Superior temporal gyrus (tissue), 1 donor: Measurements from ENCODE around the gene ALDH1L2.
A peak's percentile ranks its signal among the peaks of the same experiment; 100 is the strongest.
"Not testable (repeated sequence)": the region's sequence is repeated elsewhere in the genome, so short reads cannot be mapped to it uniquely, and the experiment has no call there.

Source experiments
- DNase-seq: peaks from one replicate; pipeline ENCODE4 v3.0.0-alpha.2; 2016; ENCODE audit errors: extremely low spot score

Gene ALDH1L2

DNA sequence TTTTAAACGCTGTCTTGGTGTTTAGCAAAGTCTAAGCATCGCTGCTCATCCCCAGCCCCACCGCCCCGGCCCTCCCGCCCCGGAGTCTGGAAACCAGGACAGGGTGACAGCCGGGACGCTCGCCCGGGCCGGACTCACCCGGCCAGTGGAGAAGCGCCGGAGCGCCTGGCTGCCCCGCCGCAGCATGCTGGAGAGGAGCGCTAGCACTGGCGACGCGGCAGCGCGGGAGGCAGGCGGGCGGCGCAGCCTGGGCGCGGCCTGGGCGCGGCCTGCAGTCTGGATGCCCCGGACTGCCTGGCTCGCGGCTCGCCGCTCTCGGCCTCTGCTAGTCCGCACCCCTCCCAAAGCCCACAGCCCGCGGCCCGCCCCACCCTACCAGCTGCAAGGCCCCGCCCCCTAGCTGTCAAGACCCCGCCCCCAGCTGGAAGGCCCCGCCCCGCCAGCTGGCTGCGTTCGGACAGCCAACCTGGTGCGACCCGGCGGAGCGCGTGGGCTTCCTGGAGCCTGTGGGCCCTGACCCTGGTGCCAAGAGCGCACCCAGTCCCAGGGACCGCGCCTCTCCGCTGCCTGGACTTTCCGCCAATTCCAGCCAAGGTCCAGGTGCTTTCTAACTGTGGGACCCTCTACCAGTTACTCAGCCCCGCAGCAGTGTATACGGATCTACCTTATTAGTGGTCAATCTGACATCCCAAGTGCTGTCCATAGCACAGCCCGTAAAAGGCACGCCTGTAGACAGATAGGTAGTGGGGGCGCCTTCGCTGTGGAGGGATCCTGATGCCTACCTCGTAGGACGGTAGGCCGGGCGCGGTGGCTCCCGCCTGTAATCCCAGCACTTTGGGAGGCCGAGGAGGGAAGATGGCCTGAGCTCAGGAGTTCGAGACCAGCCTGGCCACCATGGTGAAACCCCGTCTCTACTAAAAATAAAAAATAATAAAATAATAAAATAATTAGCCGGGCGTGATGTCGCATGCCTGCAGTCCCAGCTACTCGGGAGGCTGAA, at the start of gene ALDH1L2:
ALDH1L2 (minus strand) TSS at position 208 of the 1,000 bp plus-strand sequence; CDS start at position 186, 22 bp downstream.
- no peak for DNase-seq

DNA sequence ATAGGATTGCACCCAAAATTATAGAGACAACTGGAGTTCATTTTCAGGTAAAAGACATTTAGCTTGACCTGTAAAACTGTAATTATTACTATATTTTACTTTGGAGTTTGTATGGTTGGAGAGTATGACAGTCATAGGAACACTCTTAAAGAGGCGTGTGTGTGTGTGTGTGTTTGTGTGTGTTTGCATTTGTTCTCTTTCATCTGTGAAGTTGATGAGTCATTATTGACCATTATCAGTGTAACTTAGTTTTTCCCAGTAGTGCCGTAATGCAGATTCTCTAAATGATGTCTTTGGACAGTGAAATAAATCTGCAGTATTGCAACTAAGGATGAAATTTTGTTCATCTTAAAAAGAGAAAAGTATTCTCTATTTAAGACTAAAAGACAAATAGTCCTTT, 36.3 kb upstream of the ALDH1L2 start:
- no peak for DNase-seq

DNA sequence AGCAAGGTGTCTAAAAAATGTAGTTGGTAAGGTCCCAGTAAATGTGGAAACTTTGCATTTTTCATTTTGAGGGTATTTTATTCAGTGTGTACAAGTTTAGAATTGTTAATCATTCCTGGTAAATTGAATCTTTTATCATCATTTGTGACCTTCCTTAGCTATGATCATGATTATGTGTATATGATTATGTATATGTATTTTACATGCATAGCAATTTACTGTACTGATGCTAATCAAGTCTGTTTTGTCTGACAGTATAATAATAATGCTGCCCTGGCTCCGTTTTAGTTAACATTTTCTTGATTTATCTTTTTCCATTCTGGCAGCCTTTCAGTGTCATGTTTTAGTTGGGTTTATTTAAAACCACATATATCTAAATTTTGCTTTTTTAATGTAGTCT, 32.7 kb upstream of the ALDH1L2 start:
- DNase-seq = no peak

DNA sequence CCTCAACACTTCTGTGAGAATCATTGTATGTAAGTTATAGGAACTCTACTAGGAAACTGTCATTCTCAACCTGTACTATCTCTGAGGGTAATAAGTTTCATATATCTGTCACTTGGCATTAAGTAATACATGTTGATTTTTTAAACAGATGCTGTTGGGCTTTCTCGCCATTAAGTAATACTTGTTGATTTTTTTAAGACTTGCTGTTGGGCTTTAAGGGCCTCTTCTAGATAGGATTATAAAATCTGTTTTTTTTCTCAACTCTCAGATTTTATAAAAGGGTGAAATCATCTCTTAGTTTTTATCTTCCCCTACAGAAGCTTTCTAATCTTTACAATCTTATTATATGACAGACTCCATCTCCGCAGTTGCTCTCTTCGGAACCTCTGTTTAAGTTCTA, 28.8 kb upstream of the ALDH1L2 start:
- no peak for DNase-seq

DNA sequence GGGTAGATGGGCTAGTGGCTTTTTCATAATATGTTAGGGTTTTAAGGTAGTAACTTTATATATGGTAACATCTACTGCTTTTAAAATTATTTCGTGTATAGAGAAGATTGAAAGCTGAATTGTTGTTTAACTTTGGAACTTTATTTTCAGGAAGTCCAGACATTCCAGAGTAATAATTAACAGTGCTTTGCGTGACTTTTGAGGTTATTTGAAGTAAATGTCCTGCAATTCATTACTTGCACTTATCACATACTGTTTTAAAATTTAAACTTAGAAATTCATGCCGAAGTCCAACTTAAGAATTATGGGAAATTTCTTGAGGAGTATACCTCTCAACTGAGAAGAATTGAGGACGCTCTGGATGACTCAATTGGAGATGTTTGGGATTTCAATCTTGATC, 26.6 kb upstream of the ALDH1L2 start:
- DNase-seq = no peak

DNA sequence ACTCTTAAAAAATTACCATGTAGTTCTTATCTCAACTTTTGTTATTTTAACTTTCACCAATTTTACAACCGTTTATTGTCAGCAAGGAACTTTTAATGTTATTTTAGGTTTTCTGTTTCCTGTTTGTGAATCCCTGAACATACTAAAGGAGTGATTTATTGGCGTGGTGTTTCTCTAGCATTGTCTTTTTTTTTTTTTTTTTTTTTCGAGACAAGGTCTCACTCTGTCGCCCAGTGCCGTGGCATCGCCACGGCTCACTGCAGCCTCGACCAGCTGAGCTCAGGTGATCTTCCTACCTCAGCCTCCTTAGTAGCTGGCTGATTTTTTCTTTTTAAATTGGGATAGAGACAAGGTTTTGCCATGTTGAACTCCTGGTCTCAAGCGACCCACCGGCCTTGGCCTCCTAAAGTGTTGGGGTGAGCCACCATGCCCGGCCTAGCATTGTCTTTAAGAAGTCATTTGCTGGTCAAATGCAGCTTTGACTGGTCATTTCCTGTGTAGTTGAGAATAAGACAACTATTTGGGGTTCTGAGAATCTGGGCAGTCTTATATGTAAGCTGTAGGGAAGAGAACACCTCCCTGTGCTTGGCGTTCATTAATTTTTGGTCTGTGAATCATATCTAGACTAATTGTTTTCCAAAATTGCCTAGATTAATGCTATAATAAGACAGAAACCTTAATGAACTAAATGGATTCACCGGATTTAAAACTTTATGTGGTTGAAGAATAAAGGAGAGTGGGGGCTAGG, 25.4 kb upstream of the ALDH1L2 start:
- DNase-seq = no peak

DNA sequence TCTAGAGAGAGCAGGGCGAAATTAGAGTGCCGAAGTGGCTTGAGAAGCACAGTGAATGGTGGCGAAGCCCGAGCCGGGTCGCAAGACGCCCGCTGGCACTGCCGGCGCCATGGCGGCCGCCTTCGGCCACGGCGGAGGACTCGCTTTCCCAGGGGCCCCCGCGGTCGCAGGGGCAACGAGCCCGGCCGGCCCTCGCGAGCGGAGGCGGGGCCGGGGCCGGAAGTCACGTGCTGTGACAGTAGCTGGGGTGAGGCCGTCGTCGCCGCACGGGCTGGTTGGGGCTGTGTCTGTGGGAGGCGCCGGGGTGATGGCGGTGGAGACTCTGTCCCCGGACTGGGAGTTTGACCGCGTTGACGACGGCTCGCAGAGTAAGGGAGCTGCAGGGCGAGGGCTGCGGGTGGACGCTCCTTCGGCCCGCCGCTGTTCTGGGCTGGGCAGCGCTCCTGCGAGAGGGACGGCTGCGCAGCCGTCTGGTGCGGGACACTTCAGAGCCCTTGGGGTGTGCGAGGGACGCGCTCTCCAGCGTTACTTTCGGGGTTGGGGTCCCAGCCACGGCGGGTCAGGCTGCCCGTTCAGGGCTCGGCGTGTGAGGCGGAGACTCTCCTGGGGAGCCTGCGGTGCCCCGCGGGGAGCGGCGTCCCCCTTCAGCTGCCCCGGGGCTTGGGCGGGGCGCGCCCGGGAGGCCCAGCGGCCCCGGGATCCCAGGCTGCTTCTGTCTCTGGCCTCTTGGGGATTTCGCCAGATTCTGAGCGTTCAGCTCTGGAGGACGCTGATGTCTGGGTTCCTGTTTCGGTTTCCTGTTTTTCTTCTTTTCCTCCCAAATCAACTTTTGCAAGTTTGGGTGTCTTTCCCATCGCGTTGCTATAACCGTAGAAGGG, 23.5 kb upstream of the ALDH1L2 start, which contains the start of gene WASHC4:
WASHC4 (plus strand) TSS at position 238 of the 878 bp plus-strand sequence; CDS start at position 308, 70 bp downstream.
- DNase-seq = peak; percentile 95

DNA sequence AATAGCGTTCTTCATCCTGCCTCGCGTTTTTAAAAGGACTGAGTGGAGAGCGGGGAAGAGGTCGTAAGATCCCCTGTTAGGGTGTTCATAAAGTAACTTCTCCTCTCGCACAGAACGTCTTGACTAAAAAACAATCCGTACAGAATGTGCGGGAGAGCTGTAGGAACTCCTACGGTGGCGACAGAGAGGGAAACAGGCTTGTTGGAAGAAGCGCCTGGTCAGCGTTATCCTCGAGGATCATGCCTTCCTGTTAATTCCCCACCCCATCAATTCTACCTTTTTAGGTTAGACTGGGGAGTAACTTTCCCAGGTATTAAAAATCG, 22.9 kb upstream of the ALDH1L2 start:
- DNase-seq = no peak

DNA sequence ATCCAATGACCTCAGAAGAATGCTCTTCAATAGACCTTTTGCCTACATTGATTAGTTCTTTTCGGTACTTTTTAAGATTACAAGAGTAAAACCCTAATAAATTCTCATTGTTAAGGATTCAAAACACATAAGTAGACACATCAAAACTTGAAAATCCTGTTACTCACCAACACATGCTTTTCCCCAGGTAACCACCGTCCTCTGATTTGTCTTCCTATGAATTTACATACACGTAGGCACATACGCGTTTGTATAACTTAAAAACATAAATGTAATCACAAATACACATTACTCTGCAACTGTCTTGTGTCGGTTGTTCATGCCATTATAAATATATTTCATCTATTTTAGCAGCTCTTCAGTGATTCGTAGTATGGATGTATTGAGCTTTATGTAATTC, 22.4 kb upstream of the ALDH1L2 start:
- no peak for DNase-seq

DNA sequence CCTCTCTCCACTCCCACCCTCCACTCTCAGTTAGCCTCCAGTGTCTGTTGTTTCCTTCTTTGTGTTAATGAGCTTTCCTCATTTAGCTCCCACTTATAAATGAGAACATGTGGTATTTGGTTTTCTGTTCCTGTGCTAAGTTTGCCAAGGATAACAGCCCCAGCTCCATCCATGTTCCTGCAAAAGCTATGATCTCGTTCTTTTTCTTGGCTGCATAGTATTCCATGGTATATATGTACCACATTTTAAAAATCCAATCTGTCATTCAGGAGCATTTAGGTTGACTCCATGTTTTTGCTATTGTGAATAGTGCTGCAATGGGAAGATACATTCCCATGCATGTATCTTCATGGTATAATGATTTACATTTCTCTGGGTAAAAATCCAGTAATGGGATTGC, 20.5 kb upstream of the ALDH1L2 start:
- DNase-seq = no peak

DNA sequence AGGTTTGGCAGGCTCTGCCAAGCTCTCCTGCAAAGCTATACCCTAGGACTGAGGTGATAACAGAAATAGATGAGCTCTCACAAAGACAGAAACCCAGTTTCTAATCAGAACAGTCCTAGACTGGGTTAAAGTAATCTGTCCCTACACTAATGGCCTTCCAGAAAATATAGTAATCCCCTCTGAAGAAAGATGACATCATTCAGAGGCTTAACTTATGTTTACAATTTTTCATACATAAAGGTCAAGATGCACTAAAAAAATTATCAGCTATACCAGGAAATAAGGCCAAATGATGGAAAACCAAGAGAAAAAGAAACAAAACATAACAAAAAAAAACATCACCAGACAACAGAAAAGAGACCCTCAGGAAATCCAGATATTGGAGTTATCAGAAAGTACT, 18.4 kb upstream of the ALDH1L2 start:
- DNase-seq = no peak

DNA sequence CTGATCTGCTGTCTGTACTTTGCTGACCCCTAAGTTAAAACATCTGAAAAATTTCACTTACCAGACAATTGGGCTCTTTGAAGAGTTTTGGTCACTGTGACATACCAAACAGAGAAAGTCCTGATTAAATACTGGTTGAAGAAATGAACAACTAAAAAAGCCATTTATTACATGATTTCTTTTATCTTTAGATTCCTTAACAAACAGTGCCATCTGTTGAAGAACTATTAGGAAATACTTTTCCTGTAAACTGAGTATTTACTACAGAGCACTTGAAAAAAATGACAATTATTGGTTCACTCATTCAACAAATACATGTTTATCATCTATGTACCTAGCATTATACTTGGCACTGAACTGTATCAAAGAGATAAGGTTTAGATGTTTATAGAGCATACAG, 16.7 kb upstream of the ALDH1L2 start:
- DNase-seq = no peak

DNA sequence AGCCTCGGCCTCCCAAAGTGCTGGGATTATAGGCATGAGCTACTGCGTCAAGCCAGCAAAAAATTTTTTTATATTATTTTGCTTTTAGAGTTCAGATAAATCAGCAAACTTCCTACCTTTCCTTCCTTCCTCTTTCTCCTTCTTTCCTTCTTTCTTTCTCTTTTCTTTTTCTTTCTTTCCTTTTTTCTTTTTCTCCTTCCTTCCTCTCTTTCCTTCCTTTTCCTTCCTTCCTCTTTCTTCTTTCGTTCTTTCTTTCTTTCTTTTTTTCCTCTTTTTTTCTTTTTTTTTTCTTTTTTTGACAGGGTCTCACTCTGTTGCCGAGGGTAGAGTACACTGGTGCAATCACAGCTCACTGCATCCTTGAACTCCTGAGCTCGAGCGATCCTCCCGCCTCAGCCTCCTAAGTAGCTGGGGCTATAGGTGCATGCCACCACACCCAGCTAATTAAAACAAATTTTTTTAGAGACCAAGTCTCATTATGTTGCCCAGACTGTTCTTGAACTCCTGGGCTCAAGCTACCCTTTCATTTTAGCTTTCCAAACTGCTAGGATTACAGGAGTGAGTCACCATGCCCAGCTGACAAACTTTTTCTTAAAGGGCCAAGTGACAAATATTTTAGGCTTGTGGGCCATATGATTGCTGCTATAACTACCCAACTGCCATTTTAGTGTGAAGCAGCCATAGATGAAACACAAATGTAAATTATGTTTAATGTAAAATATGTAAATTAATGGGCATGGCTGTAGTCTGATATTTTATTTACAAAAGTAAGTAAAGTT, 16.1 kb upstream of the ALDH1L2 start:
- no peak for DNase-seq

DNA sequence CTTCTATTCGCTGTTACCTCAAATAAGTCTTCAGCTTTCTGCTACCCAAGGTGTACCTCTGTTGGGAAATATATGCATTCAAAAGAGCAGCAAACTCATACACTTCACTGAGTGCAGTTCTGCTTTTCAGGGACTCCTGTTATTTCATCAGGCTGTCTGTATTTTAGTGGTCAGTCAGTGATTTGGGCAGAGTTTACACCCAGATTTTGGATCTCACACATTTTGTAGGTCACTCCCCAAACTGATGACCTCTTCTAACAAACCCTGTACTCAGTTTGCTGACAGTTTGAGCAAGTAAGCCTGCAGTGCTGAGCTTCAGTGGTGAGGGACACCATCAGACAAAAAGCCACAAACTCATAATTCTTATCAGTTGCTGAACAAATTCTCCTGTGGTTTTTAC, 15.1 kb upstream of the ALDH1L2 start:
- DNase-seq = no peak

DNA sequence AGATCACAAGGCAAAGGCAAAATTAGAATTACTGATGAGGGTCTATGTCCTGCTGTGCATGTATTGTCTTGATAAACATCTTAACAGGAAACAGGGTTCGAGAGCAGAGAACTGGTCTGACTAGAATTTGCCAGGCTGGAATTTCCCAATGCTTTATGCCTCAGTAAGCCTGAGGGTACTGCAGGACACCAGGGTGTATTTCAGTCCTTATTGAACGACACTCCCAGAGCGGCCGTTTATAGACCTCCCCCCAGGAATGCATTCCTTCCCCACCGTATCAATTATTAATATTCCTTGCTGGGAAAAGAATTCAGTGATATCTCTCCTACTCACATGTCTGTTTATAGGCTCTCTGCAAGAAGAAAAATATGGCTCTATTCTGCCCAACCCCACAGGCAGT, 11.1 kb upstream of the ALDH1L2 start:
- DNase-seq = not testable (repeated sequence)

DNA sequence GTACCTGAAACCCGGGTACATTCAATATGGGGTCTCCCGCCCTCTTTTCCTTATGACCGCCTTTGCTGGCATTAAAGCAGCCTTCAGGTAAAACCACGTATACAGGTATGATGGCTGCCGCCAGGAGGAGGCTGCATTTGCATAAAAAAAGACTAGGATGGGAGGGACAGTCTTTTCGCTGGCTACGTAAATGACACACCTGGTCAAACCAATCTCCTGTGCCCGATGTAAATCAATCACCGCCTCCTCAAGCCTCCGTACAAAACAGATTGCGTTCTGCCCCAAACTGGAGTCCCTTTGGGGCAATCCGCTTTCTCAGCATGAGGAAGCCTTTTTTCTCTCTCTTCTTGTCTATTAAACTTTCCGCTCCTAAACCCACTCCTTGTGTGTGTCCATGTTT, 8.1 kb upstream of the ALDH1L2 start:
- DNase-seq = no peak

DNA sequence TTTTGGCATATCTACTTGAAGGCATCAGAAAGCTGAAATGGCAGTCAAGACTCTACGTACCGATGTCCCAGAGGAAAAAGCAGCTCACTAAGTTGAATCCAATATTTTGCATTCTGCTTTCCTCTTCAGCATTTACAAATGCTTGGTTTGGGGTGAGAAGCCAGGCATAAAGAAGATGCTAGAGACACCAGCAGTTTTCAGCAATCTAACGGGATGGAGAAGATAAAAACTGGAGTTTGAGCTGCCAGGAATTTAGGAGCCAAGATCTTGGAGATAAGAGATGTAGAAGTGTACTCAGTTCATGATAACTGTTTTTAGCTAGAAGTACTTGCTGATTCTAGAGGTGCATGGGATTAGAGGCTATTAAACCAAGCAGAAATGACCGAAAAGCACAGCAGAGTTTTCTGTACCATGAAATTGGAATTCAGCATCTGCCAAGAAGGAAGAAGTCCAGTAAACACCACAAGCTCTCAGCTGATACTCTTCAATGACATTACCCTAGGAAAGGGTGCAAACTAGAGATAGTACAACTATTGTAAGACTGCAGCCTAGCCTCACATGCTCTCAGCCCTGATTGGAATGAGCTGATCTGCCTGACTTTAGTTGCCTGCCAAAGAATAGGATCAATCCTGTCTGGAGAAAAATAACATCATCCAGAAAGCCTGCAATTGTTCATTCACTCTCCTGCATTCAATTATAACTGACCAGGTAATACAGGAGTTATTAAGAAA, 7.4 kb upstream of the ALDH1L2 start:
- no peak for DNase-seq

DNA sequence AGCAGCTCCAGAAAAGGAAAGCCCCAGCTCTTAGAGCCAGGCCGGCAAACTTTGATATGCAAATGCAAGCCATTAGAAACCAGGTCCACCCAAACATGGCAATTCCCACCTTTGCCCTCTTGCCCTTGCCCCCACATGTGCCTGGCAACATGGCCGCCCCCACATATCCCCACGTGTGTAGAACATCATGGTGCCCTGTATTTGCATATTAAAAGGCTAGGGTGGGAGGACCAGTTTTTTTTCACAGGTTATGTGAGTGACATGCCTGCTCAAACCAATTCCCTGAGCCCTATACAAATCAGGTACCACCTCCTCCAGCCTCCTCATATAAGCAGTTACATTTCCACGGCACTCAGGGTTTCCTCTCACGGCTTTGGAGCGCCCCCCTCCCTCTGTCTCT, 6.1 kb upstream of the ALDH1L2 start:
- no peak for DNase-seq

DNA sequence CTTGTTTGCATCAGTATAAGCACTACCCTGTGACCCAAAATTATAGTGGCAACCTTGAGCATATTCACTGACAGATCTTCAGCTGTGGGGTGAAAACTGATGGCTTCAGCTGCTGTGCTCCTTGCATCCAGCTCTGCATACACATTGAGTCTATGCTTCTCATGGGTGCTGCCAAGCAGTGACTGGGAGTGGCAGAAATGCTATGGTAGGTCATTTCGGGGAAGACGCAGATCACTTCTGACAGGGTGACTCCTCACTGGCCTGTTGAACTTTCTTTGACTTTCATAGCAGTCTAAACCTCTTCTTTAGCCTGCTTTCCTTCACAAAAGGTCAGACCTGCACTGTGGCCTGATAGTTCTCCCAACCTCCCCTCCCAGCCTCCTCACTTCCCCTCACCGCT, 5.6 kb upstream of the ALDH1L2 start:
- no peak for DNase-seq

DNA sequence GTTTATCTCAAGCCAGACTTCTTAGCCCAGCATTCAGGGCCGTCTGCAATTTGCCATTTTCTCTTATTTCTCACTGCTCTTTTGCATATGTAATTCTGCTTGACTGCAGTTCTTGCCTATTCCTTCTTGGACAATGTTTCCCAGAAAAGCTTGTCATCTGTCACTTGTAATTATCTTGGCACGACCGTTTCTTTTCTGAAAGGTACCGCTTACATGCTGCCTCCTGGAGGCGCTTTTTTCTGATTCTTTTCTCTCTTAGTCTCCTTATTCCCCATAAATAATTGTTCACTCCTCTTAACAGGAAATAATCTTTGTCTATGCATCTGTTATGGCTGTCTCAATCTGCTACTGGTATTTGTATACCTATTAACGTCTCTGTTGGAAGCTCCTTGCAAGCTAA, 1.2 kb upstream of the ALDH1L2 start:
- DNase-seq = no peak
